Astrocyte (in vitro differentiated cells and primary cell): ENCODE results near the gene MRPS18A. TPM values are rescaled to one million over a fixed set of nuclear protein-coding genes. Genes with fewer than 3 reads are reported as not detected.
A peak's percentile ranks its signal among the peaks of the same experiment; 100 is the strongest.

Experiments used
- DNase-seq: peaks from one replicate; pipeline ENCODE4 v3.0.0-alpha.2; 2010; ENCODE audit warnings: low read depth
- FAIRE-seq: peaks from 2 replicates; lab custom pipeline; 2011; peaks lifted over from hg19 to GRCh38; lab: Jason Lieb, UNC
- H2AFZ ChIP-seq: 2 replicates; pipeline ENCODE4 v1.6.0; 2012; ENCODE audit warnings: low read depth, low read length, inconsistent platforms
- H3K27ac ChIP-seq: 2 replicates; pipeline ENCODE4 v1.5.1; 2011; ENCODE audit warnings: low read depth, low read length, inconsistent platforms
- H3K27me3 ChIP-seq: 2 replicates; pipeline ENCODE4 v1.6.0; 2011; ENCODE audit warnings: low read length, inconsistent platforms; ENCODE audit not compliant: insufficient read depth
- H3K36me3 ChIP-seq: 2 replicates; pipeline ENCODE4 v1.5.1; 2011; ENCODE audit warnings: low read length, inconsistent platforms; ENCODE audit not compliant: insufficient read depth
- H3K4me1 ChIP-seq: 2 replicates; pipeline ENCODE4 v1.5.1; 2011; ENCODE audit warnings: low read length, inconsistent platforms; ENCODE audit not compliant: insufficient read depth
- H3K4me2 ChIP-seq: 2 replicates; pipeline ENCODE4 v1.6.0; 2012; ENCODE audit warnings: low read length, inconsistent platforms
- H3K4me3 ChIP-seq: 2 replicates; pipeline ENCODE4 v1.5.1; 2011; ENCODE audit warnings: low read depth, mild to moderate bottlenecking, low read length, inconsistent platforms; ENCODE audit not compliant: insufficient read depth
- H3K79me2 ChIP-seq: 2 replicates; pipeline ENCODE4 v1.6.0; 2012; ENCODE audit warnings: mild to moderate bottlenecking, low read length, inconsistent platforms; ENCODE audit not compliant: insufficient read depth
- H3K9ac ChIP-seq: 2 replicates; pipeline ENCODE4 v1.6.0; 2012; ENCODE audit warnings: mild to moderate bottlenecking, low read length, inconsistent platforms
- H3K9me3 ChIP-seq: 2 replicates; pipeline ENCODE4 v1.5.1; 2012; ENCODE audit warnings: low read depth, mild to moderate bottlenecking, low read length, inconsistent platforms; ENCODE audit not compliant: insufficient read depth
- H4K20me1 ChIP-seq: 2 replicates; pipeline ENCODE4 v1.6.0; 2012; ENCODE audit warnings: low read length, inconsistent platforms; ENCODE audit not compliant: insufficient read depth
- H3K27ac Mint-ChIP-seq: one replicate; pipeline ENCODE4 v1.8.0; 2021; ENCODE audit warnings: mild to moderate bottlenecking, mixed read lengths; ENCODE audit not compliant: unreplicated experiment
- H3K27me3 Mint-ChIP-seq: one replicate; pipeline ENCODE4 v1.8.0; 2021; ENCODE audit warnings: low read depth, mixed read lengths; ENCODE audit not compliant: unreplicated experiment
- H3K36me3 Mint-ChIP-seq: one replicate; pipeline ENCODE4 v1.8.0; 2021; ENCODE audit warnings: low read depth, mixed read lengths; ENCODE audit not compliant: unreplicated experiment
- H3K4me1 Mint-ChIP-seq: one replicate; pipeline ENCODE4 v1.8.0; 2021; ENCODE audit warnings: low read depth, mixed read lengths; ENCODE audit not compliant: unreplicated experiment
- H3K4me3 Mint-ChIP-seq: one replicate; pipeline ENCODE4 v1.8.0; 2021; ENCODE audit warnings: mild to moderate bottlenecking, moderate library complexity, mixed read lengths; ENCODE audit not compliant: unreplicated experiment
- H3K9me3 Mint-ChIP-seq: one replicate; pipeline ENCODE4 v1.8.0; 2021; ENCODE audit warnings: mild to moderate bottlenecking, mixed read lengths; ENCODE audit not compliant: unreplicated experiment
- EZH2 ChIP-seq: IDR thresholded peaks from 2 replicates; pipeline ENCODE4 v1.6.1; 2012; ENCODE audit warnings: mild to moderate bottlenecking, low read length, inconsistent platforms; ENCODE audit not compliant: insufficient read depth
- total RNA-seq: library from RNA; stranded (reverse); gene quantifications from 2 replicates; pipeline ENCODE4 v1.2.1, GENCODE V29; 2021
- TF ChIP-seq, protein P1 (sequence below): IDR thresholded peaks from 2 replicates; pipeline ENCODE4 v1.5.1; 2011; ENCODE audit warnings: low read depth, mild to moderate bottlenecking, inconsistent platforms, low read length, moderate library complexity; ENCODE audit not compliant: insufficient read depth

The MRPS18A gene
- total RNA-seq, 1 donor from 2014 or later, result 33.5 TPM

GRCh38 chr6:43724354-43724753, 36.8 kb upstream of the MRPS18A start:
- Histone ChIP-seq H3K4me3 (no peak overlapping the region), H3K36me3 (no peaks in the 10 kb centered on the region), H4K20me1 (no peaks in the 10 kb centered on the region), H3K4me2 (peak overlapping the region; percentile 61), H3K27ac (no peak overlapping the region), H3K9me3 (no peaks in the 10 kb centered on the region), H3K9ac (no peak overlapping the region), H3K27me3 (peaks cover 19% of the 10 kb centered on the region), H2AFZ (no peak overlapping the region), H3K4me1 (peaks cover 15% of the 10 kb centered on the region), H3K79me2 (no peaks in the 10 kb centered on the region)
- H3K4me1 Mint-ChIP-seq, result peaks cover 15% of the 10 kb centered on the region
- no peaks in the 10 kb centered on the region for H3K36me3 Mint-ChIP-seq
- FAIRE-seq (no peak), DNase-seq (no peak)
- H3K4me3 Mint-ChIP-seq, result no peak overlapping the region
- peaks cover 4% of the 10 kb centered on the region for H3K9me3 Mint-ChIP-seq
- H3K27ac Mint-ChIP-seq, result peak overlapping the region; percentile 95
- peaks cover 60% of the 10 kb centered on the region for H3K27me3 Mint-ChIP-seq
- no peak for TF ChIP-seq EZH2
- TF ChIP-seq, protein P1, sequence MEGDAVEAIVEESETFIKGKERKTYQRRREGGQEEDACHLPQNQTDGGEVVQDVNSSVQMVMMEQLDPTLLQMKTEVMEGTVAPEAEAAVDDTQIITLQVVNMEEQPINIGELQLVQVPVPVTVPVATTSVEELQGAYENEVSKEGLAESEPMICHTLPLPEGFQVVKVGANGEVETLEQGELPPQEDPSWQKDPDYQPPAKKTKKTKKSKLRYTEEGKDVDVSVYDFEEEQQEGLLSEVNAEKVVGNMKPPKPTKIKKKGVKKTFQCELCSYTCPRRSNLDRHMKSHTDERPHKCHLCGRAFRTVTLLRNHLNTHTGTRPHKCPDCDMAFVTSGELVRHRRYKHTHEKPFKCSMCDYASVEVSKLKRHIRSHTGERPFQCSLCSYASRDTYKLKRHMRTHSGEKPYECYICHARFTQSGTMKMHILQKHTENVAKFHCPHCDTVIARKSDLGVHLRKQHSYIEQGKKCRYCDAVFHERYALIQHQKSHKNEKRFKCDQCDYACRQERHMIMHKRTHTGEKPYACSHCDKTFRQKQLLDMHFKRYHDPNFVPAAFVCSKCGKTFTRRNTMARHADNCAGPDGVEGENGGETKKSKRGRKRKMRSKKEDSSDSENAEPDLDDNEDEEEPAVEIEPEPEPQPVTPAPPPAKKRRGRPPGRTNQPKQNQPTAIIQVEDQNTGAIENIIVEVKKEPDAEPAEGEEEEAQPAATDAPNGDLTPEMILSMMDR, result no peak

DNA sequence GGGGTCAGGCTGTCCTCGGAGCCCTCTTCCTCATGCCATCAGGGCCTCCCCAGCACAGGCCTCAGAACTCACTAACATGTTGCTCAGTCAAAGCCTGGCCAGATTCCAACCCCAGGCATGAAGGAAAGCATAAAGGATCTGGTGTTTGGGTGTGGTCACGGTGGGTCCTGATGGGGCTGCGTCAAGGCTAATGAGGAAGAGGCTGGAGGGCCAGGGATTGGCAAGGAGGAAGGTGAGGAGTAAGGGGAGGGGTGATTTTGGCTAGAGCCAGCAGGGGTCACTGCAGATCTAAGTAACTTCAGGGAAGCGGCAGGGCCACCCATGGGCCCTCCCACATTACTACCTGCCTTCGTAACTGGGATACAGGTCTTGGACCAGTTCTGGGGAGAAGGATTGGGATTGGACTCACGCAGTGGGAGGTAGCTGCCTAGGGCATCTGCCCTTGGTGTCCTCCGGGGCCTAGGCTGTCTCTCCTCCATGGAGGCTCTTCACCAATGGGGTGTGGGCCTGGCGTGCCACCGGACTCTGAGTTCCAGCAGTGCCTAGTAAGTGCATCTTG, 36.2 kb upstream of the MRPS18A start:
- TF ChIP-seq EZH2, result no peak
- TF ChIP-seq, protein P1, result peak; percentile 50
- Histone ChIP-seq H4K20me1 (no peaks in the 10 kb centered on the region), H3K9ac (no peak overlapping the region), H3K4me3 (no peak overlapping the region), H3K4me1 (peaks cover 15% of the 10 kb centered on the region), H3K4me2 (no peak overlapping the region), H3K27ac (no peak overlapping the region), H3K36me3 (no peaks in the 10 kb centered on the region), H3K79me2 (no peaks in the 10 kb centered on the region), H3K27me3 (peaks cover 19% of the 10 kb centered on the region), H3K9me3 (no peaks in the 10 kb centered on the region), H2AFZ (no peak overlapping the region)
- no peak overlapping the region for H3K27ac Mint-ChIP-seq
- peaks cover 2% of the 10 kb centered on the region for H3K9me3 Mint-ChIP-seq
- no peak for FAIRE-seq
- peaks cover 60% of the 10 kb centered on the region for H3K27me3 Mint-ChIP-seq
- peaks cover 15% of the 10 kb centered on the region for H3K4me1 Mint-ChIP-seq
- no peak overlapping the region for H3K4me3 Mint-ChIP-seq
- no peaks in the 10 kb centered on the region for H3K36me3 Mint-ChIP-seq
- DNase-seq, result peak; percentile 31

DNA sequence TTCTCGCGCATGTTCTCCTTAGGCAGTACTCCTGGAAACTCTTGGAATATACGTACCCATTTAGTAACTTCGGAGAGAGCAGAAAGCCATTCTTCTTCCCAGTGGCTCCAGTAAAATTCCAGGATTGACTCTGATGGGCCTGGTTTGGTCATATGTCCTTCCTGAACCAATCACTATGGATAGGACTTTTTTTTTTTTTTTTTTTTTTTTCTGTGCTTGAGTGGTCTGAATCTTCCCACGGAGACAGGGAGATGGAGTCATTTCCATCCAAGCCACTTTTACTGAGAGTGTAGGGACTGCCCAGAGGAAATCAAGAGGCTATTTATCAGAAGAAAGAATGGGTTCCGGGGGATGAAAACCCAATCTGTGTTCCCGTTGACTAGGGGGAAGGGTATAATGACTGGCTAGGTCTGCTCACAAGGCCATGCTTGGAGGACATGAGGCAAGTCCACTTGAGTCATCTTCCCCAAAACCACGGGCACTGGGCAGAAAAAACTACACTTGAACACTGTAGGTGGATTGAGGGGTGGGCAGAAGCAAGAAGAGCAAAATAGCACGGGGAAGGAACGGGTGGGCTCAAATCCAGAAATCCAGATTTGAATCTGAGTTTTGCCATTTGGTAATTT, 35.4 kb upstream of the MRPS18A start:
- Histone ChIP-seq H3K4me2 (no peak overlapping the region), H4K20me1 (no peaks in the 10 kb centered on the region), H3K9me3 (no peaks in the 10 kb centered on the region), H3K36me3 (no peaks in the 10 kb centered on the region), H3K27me3 (peaks cover 21% of the 10 kb centered on the region), H3K9ac (no peak overlapping the region), H3K4me3 (no peak overlapping the region), H3K4me1 (peaks cover 15% of the 10 kb centered on the region), H3K27ac (no peak overlapping the region), H2AFZ (no peak overlapping the region), H3K79me2 (no peaks in the 10 kb centered on the region)
- H3K36me3 Mint-ChIP-seq, result no peaks in the 10 kb centered on the region
- H3K27me3 Mint-ChIP-seq, result peaks cover 63% of the 10 kb centered on the region
- H3K4me3 Mint-ChIP-seq, result no peak overlapping the region
- DNase-seq (no peak), FAIRE-seq (no peak)
- H3K4me1 Mint-ChIP-seq, result peaks cover 21% of the 10 kb centered on the region
- H3K27ac Mint-ChIP-seq, result no peak overlapping the region
- peaks cover 2% of the 10 kb centered on the region for H3K9me3 Mint-ChIP-seq
- no peak for TF ChIP-seq EZH2
- TF ChIP-seq, protein P1, result no peak
